SK-N-MC (cell line): ENCODE results near the gene IQGAP1.

Source experiments
- DNase-seq: peaks from one replicate; pipeline ENCODE4 v3.0.0-alpha.2; 2011; ENCODE audit warnings: low read depth, low spot score
- H3K27ac ChIP-seq: fragments of 200-600 bp; sonication (generic); 2 replicates; pipeline ENCODE4 v1.5.1; 2016; ENCODE audit warnings: mixed run types
- H3K36me3 ChIP-seq: fragments of 200-600 bp; sonication (generic); 2 replicates; pipeline ENCODE4 v1.6.1; 2017; ENCODE audit warnings: antibody characterized with exemption, low read length, mixed read lengths; ENCODE audit not compliant: insufficient read depth
- H3K4me3 ChIP-seq: fragments of 200-600 bp; sonication (generic); 2 replicates; pipeline ENCODE4 v1.5.1; 2016
- H3K9ac ChIP-seq: fragments of 200-600 bp; sonication (generic); 2 replicates; pipeline ENCODE4 v1.8.0; 2017; ENCODE audit warnings: mixed run types, mixed read lengths; ENCODE audit not compliant: insufficient read length
- H3K9me3 ChIP-seq: fragments of 200-600 bp; sonication (generic); 2 replicates; pipeline ENCODE4 v1.6.1; 2017; ENCODE audit warnings: low read depth, mild to moderate bottlenecking, antibody characterized with exemption, low read length, moderate library complexity, mixed read lengths
- EZH2 ChIP-seq: fragments of 200-600 bp; sonication (generic); IDR thresholded peaks from one replicate; pipeline ENCODE4 v1.6.1; 2017; ENCODE audit warnings: antibody characterized with exemption
- FOXP2 ChIP-seq: optimal IDR thresholded peaks from 2 replicates; pipeline ENCODE3; 2011; ENCODE audit warnings: mild to moderate bottlenecking, moderate library complexity; ENCODE audit not compliant: insufficient read depth; ENCODE audit errors: extremely low read length, control extremely low read depth
- POLR2AphosphoS5 ChIP-seq: IDR thresholded peaks from 2 replicates; pipeline ENCODE4 v1.6.1; 2012; ENCODE audit warnings: mild to moderate bottlenecking, low read depth, low read length, borderline replicate concordance

Gene IQGAP1

GRCh38 chr15:90459368-90459767 is 71.3 kb downstream of the IQGAP1 start:
- no peak for TF ChIP-seq FOXP2
- no peak for TF ChIP-seq EZH2
- TF ChIP-seq POLR2AphosphoS5: no peak
- H3K9ac ChIP-seq: no peak overlapping the region
- DNase-seq: no peak
- no peak overlapping the region for H3K4me3 ChIP-seq
- H3K9me3 ChIP-seq: no peaks in the 10 kb centered on the region
- no peak overlapping the region for H3K27ac ChIP-seq
- H3K36me3 ChIP-seq: peaks cover 48% of the 10 kb centered on the region

GRCh38 chr15:90460142-90460824 is 72.2 kb downstream of the IQGAP1 start:
- Histone ChIP-seq H3K27ac (no peak overlapping the region), H3K36me3 (peaks cover 39% of the 10 kb centered on the region), H3K9ac (no peak overlapping the region), H3K4me3 (no peak overlapping the region), H3K9me3 (no peaks in the 10 kb centered on the region)
- TF ChIP-seq FOXP2 (no peak), EZH2 (no peak), POLR2AphosphoS5 (no peak)
- DNase-seq: no peak

- H3K27ac ChIP-seq: no peak overlapping the region
- TF ChIP-seq POLR2AphosphoS5 (no peak), FOXP2 (no peak), EZH2 (no peak)
- peaks cover 33% of the 10 kb centered on the region for H3K36me3 ChIP-seq
- H3K9ac ChIP-seq: no peak overlapping the region
- H3K9me3 ChIP-seq: no peaks in the 10 kb centered on the region
- DNase-seq: no peak
- H3K4me3 ChIP-seq: no peak overlapping the region
These were observed 75.3 kb downstream of the IQGAP1 start for GRCh38 chr15:90463381-90463780.

- H3K4me3 ChIP-seq: no peak overlapping the region
- no peak overlapping the region for H3K9ac ChIP-seq
- DNase-seq: no peak
- TF ChIP-seq EZH2 (no peak), FOXP2 (no peak), POLR2AphosphoS5 (no peak)
- peaks cover 29% of the 10 kb centered on the region; the same call in 1 of the 2 replicates for H3K36me3 ChIP-seq
- H3K27ac ChIP-seq: no peak overlapping the region
- H3K9me3 ChIP-seq: no peaks in the 10 kb centered on the region
These were observed 77.3 kb downstream of the IQGAP1 start for GRCh38 chr15:90465140-90465929.

- Histone ChIP-seq H3K27ac (no peak overlapping the region), H3K9me3 (no peaks in the 10 kb centered on the region), H3K4me3 (no peak overlapping the region), H3K9ac (no peak overlapping the region), H3K36me3 (peaks cover 29% of the 10 kb centered on the region; the same call in 1 of the 2 replicates)
- DNase-seq: no peak
- no peak for TF ChIP-seq FOXP2
- TF ChIP-seq POLR2AphosphoS5: no peak
- TF ChIP-seq EZH2: no peak
These were observed 78.0 kb downstream of the IQGAP1 start for GRCh38 chr15:90465930-90466567.

GRCh38 chr15:90469723-90470122 is 81.7 kb downstream of the IQGAP1 start:
- Histone ChIP-seq H3K4me3 (no peak overlapping the region), H3K27ac (no peak overlapping the region), H3K9ac (no peak overlapping the region), H3K36me3 (peaks cover 36% of the 10 kb centered on the region; the same call in 1 of the 2 replicates), H3K9me3 (no peaks in the 10 kb centered on the region)
- DNase-seq: no peak
- TF ChIP-seq POLR2AphosphoS5 (no peak), FOXP2 (no peak), EZH2 (no peak)

GRCh38 chr15:90470453-90470852 is 82.4 kb downstream of the IQGAP1 start:
- DNase-seq: no peak
- Histone ChIP-seq H3K9me3 (no peaks in the 10 kb centered on the region), H3K27ac (no peak overlapping the region), H3K9ac (no peak overlapping the region), H3K4me3 (no peak overlapping the region), H3K36me3 (peaks cover 36% of the 10 kb centered on the region; the same call in 1 of the 2 replicates)
- no peak for TF ChIP-seq EZH2
- TF ChIP-seq POLR2AphosphoS5: no peak
- TF ChIP-seq FOXP2: no peak

GRCh38 chr15:90471126-90471525 is 83.1 kb downstream of the IQGAP1 start:
- no peak overlapping the region for H3K9ac ChIP-seq
- no peaks in the 10 kb centered on the region for H3K9me3 ChIP-seq
- H3K4me3 ChIP-seq: no peak overlapping the region
- peaks cover 32% of the 10 kb centered on the region; the same call in 1 of the 2 replicates for H3K36me3 ChIP-seq
- DNase-seq: no peak
- no peak overlapping the region for H3K27ac ChIP-seq
- TF ChIP-seq EZH2 (no peak), FOXP2 (no peak), POLR2AphosphoS5 (no peak)
